NT2/D1 (cell line): Measurements from ENCODE around the gene TRAF7.

Experiments used
- YY1 ChIP-seq: IDR thresholded peaks from 2 replicates; pipeline ENCODE4 v1.6.1; 2011; ENCODE audit not compliant: insufficient read length, insufficient read depth
- ZNF274 ChIP-seq: IDR thresholded peaks from 2 replicates; pipeline ENCODE4 v1.6.1; 2011; ENCODE audit warnings: mild to moderate bottlenecking, low read depth, low read length

- TF ChIP-seq ZNF274 (no peak), YY1 (no peak)
These were observed 49.0 kb downstream of the TRAF7 start for GRCh38 chr16:2204416-2205103.
